AML-193 (cell line): ENCODE measurements around the gene PRCC.

Source experiments
- DNase-seq, 2 experiments: peaks; one replicate each; lab custom pipeline; 2025; lab: John Stamatoyannopoulos, UW

Gene PRCC

DNA sequence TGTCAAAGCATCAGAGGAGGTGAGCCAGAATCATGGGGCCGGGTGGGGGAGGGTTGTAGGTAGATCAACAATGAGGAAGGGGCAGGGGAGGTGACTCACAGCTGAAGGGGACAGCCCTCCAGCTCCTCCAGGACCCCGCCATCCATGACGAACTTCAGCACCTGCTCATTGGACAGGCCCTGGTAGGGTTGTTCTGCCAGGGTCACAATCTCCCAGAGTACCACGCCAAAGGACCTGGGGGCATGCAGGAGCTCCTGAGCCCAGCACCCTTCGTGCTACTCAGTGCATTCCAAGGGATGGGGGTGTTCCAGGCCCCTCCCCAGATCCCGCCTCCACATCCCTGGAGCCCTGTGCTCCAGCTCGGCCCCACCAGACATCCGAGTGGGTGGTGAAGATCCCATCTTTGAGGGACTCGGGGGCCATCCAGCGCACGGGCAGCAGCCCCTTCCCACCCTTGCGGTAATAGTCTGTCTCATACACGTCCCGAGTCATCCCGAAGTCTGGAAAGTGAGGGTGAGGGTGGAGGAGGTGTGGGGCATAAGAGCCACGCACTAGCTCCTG is 74.0 kb downstream of the PRCC start:
- no peak for DNase-seq

DNA sequence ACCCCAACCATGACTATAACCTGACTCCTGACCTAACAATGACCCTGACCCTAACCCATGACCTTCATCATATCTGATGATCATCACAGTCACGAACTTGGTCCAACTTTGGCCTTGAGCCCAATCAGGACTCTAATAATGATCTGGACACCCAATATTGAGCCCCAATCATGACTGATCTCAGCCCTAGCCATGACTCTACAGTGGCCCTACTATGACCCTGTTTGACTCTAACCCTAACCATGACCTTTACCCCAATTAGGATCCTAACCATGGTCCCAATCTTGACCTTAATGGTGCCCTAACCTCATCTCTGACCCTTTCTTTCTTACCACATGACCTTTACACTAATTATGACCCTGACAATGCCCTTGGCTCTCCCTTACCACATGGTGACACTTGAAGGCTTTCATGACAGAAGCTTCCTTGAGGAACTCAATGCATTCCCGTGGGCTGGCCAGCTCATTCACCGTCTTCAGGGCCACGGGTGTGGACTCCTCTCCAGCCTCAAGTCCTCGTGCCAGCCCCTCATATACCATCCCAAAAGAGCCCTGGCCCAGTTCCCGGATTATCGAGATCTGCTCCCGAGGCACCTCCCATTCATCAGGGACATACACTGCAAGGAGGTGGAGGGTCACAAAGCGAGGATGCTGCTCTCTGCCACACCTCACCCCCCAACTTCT is 75.4 kb downstream of the PRCC start:
- DNase-seq: no peak

DNA sequence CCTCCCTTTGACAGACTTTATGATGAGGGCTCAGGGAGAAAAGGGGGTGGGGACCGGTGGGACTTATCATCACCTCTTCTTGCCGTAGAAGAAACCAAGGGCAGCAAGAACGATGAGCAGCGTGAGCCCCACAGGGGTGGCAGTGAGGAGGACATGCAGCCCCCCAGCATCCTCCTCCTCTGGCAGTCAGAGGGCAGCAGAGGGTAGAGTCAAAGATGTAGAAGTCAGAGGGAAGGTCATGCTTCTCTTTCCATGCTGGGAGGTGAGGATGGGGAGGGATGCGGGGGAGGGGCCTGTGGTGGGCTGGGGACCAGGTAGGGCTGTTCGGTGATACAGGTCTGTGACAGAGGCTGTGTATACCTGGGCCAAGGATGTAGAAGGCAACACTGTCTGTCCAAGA is 76.8 kb downstream of the PRCC start:
- no peak for DNase-seq

DNA sequence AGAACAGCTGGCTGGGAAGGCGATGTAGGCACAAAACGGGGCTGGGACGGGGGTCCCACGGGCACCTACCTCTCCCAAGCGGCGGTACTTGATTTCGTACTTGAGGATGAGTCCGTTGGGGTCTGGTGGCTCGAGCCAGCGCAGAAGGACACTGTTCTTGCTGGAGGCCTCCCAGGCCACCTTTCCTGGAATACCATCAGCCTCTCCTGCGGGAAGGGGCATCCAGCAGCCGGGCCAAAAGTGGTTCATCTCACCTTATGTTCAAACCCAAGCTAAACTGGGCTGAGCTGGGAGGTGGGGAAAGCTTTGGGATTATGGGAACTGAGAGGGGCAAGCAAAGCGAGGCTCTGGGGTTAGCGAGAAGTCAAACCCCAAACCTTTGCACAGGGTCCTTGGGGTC is 77.3 kb downstream of the PRCC start:
- no peak for DNase-seq

- DNase-seq: no peak
Observed at GRCh38 chr1:156845055-156845952, 78.0 kb downstream of the PRCC start.

DNA sequence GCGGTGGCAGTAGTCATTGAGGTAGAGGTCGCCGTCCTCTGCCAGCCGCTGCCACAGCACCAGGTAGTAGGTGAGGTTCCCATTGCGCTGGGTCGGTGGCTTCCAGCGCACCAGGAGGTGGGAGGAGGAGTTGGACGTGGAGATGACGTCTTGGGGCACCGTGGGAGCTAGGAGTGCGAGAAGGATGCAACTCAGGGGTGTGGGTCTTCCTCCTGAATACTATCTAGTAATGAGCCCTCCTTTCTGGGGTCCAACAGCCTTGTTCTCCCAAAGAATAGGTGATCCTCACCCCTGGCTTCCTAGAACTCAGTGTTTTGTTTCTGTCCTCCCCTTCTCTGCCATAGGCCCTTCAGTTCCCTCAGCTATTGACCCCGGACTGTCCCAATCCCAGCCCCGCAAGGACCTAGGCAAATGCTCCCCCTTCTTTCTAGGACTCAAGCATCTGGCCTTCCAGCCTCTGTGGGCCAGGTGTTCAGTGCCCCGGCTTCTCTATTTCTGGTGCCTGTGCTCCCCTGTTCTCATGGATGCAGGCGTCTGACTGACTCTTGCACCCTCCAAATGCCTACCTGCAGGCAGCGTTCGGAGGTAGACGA is 78.7 kb downstream of the PRCC start:
- DNase-seq: no peak

DNA sequence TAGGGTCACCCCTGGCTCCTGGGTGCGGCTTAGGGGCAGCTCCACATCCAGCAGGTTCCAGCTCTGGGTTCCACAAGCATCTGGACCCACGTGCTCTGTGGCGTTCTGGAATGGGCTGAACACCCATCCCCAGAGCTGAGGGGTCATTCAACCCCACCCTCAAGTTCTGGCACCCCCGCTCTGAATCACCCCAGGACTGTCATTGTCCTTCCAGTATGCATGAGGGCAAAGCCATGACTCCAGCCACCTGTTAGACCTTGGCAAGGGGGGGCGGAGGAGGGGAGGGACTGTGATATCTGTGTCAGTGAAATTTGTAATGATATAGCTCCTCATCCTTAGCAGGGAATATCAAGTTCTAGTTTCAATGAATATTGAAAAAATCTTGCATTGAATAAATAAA is 79.3 kb downstream of the PRCC start:
- no peak for DNase-seq

- DNase-seq: no peak
Observed at GRCh38 chr1:156847591-156848460, 80.5 kb downstream of the PRCC start.

GRCh38 chr1:156848461-156849150 is 81.3 kb downstream of the PRCC start:
- DNase-seq: no peak

GRCh38 chr1:156849151-156849496 is 81.8 kb downstream of the PRCC start:
- no peak for DNase-seq
